HG03066 (cell line): ENCODE data around the gene ZNF267.
"Not testable (repeated sequence)": the region's sequence is repeated elsewhere in the genome, so short reads cannot be mapped to it uniquely, and the experiment has no call there.

Experiments
- ATAC-seq: cut with Tn5 transposase; IDR thresholded peaks from one replicate; pipeline ENCODE4 v1.9.1; 2021; ENCODE audit warnings: low read depth; ENCODE audit not compliant: unreplicated experiment

The ZNF267 gene

DNA sequence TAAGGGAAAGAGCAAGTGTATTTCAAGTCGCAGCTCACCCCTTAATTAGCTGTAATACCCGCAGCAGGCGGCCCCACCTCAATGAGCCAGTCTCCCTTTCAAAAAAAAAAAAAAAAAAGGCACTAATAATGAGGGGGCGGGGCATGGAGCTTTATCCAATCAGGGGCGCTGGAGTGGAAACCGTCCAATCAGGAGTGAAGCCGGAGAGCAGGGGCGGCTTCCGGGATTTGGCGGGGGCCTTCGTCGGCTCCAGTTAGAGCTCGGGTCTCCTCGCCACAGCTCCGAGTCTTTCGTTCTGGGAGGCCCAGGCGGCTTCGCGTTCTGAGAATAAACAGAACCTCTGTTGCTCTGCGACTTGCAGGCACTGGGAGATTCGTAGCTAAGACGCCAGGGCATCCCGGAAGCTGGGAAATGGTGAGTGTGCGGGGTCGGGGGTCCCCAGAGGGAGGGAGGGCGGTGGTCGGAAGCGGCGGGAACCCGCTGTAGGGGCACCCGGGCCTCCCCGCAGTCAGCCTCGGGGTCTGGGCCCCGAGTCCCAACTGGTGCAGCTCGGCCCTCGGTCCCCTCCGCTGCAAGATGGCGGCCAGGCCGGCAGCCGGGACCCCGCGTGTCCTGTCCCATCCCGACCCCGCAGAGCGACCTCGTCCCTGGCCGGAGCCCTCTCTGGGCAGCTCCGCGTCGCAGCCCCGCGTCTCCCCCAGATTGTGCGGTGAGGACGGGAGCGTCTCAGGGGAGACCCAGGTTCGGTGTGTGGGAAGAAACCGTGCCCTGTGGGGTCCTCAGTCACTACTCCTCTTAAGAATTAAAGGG is at the start of gene ZNF267:
ZNF267 (plus strand) TSS at position 252 of the 810 bp plus-strand sequence; CDS start at position 412, 160 bp downstream.
- ATAC-seq = peak; percentile 35

DNA sequence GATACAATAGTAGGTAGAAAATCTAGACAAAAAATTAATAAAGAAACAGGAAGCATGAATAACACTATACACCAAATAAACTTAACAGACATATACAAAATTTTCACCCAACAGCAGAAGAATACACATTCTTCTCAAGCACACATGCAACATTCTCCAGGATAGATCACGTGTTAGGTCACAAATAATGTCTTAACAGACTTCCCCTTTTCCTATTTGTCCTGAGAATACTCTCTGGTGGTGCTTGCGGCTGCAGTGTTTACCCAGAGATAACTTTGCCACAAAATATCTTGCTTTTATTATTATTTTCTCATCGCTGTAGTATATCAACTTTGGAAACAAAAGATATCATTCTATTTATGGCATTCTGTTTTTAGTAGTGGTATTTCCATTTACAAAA is 40.6 kb upstream of the ZNF267 start:
- no peak for ATAC-seq

- ATAC-seq = not testable (repeated sequence)
Measured at GRCh38 chr16:31836396-31836795, 37.2 kb upstream of the ZNF267 start.

DNA sequence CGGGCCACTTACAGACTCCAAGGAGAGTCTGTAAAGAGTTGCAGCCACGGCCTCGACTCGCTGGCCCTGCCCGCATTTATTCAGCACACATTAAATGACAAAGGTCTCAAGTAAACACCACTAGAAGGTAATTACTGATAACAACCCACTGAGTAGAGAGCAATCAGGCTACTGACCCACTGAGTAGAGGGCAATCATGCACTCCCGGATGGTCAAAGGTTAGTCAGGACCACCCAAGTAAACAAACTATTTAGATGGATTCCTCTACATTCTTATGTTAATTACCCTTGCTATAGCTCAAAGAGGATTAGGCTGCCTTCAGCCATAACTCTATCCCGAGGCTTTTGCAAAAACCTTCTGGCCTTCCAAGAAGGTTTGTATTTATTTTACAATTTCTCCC is 30.7 kb upstream of the ZNF267 start:
- no peak for ATAC-seq

DNA sequence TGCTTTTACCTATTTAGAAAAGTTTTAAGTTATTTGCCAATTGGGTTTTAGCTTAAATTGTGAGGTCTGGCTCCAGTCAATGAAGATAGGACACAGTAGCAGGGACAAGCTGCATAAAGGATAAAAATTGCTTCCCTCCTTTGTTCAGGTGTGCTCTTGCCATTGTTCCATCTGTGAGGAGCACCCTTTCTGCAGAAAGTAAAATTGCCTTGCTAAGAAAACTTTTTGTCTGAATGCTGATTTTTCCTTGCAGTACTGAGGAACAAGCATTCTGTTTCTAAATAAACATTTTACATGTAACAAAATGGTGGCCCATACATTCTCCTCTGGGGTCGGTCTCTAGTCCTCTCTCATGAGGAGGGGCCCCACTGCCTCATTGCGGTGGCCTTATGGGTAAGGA is 25.0 kb upstream of the ZNF267 start:
- not testable (repeated sequence) for ATAC-seq

GRCh38 chr16:31853291-31853690 is 20.3 kb upstream of the ZNF267 start:
- no peak for ATAC-seq

GRCh38 chr16:31860508-31860907 is 13.1 kb upstream of the ZNF267 start:
- no peak for ATAC-seq

GRCh38 chr16:31861455-31861854 is 12.2 kb upstream of the ZNF267 start:
- no peak for ATAC-seq

DNA sequence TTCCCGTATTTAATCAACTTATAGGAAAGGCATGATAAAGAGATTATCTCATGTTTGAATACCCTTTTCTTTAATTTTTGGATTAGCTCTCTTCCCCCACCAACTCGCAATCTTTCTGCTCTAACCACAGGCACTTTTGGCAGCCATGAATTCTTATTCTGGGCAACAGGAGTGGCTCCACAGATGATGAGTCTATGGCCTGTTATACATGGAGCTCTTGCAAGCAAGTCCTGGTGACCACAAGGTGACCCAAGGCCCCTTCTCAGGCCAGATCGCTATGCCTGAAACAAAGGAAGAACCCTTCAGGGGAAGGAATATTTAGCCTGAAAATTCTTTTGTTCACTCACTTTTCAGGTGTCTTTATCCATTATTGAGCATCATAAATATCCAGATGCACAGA is 10.8 kb upstream of the ZNF267 start:
- no peak for ATAC-seq

- no peak for ATAC-seq
Measured at GRCh38 chr16:31868164-31868563, 5.4 kb upstream of the ZNF267 start.

- ATAC-seq = peak; percentile 62
Measured at GRCh38 chr16:31868691-31869167, 4.9 kb upstream of the ZNF267 start.

DNA sequence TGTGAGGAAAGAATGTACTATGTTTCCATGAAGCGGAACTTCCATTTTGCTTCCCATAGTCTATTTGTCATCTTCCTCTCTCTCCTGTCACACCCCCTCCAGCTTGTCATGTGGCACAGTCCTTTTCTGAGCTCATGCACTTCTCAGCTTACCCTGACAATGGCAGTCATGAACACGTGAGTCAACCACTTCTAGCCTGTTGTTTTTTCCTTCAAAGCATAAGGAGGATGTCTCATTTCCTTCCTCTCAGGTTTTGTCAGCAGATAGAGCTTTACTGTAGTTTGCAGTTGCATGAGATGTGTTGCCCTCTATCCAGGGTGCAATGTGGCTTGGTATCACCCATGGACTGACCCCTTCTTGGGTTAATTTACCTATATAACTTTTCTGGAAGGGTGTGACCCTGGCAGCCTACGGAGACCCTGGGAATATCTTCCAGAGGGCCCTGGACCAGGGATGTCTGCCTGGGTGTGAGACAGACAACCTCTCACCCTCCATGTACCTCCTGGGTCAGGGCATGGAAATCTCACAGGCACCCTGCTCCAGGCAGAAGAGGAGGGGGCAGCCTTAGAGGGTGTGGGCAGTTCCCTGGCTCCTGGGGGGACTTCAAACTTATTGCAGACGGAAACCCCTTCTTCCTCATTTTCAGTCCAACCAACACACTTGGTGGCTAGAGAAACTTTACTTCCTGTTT is 4.0 kb upstream of the ZNF267 start:
- no peak for ATAC-seq

- ATAC-seq = no peak
Measured at GRCh38 chr16:31870809-31871208, 2.8 kb upstream of the ZNF267 start.

GRCh38 chr16:31871510-31871909 is 2.1 kb upstream of the ZNF267 start:
- ATAC-seq = no peak

GRCh38 chr16:31872201-31872600 is 1.4 kb upstream of the ZNF267 start:
- ATAC-seq = no peak

- peak; percentile 38 for ATAC-seq
Measured at GRCh38 chr16:31874366-31875111, 932 bp downstream of the ZNF267 start.

DNA sequence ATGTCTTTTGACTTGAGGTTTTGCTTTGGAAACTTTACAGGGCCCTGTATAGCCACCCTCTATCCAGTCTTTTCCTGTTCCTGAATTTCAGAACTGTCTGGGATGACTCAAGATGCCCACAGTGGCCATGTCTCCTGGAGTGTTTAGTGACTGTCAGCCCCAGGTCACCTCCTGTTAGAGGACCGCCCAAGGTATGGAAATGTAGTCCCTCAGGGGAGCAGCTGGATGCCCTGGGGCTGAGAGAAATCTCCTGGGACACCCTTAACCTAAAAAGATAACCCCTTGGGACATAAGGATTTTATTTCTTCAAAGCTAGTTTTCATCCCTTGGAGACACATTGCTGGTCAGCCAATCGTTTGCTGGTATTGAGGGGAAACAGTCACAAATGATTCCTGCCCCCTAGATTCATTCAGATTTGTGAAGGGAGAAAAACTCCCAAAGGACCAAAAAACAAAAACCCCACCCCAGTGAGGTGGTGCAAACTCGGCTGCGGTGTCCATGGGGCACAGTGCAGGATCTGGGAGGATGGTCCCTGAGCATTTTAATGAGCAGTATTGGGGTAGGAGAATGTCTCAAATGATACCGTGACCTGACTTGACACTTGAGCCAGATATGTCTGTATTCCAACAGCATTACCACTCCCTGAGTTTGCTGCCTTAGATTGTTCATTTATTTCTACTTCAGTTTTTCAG is 1.7 kb downstream of the ZNF267 start:
- no peak for ATAC-seq

DNA sequence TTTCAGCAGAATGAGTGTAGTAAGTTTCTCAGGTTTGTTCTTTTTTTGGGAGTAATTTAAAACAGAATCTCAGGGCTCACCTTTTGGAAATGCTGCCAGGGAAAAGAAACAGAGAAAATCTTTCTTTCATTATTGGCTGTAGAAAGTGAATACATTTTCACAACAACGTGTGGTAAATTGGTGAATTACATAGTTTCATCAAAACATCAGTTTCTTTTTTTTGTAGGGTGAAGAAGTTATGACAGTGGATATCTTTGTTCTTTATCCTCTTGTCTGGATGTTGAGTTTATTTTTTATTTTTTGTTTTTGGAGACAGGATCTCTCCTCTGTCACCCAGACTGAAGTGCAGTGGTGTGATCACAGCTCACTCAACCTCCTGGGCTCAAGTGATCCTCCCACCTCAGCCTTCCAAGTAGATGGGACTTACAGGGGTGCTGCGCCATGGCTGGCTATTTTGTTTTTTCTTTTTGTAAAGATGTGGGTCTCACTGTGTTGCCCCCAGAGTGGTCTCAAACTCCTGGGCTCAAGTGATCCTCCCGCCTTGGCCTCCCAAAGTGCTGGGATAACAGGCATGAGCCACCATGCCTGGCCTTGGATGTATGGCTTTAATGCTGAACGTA is 2.4 kb downstream of the ZNF267 start:
- ATAC-seq = no peak

DNA sequence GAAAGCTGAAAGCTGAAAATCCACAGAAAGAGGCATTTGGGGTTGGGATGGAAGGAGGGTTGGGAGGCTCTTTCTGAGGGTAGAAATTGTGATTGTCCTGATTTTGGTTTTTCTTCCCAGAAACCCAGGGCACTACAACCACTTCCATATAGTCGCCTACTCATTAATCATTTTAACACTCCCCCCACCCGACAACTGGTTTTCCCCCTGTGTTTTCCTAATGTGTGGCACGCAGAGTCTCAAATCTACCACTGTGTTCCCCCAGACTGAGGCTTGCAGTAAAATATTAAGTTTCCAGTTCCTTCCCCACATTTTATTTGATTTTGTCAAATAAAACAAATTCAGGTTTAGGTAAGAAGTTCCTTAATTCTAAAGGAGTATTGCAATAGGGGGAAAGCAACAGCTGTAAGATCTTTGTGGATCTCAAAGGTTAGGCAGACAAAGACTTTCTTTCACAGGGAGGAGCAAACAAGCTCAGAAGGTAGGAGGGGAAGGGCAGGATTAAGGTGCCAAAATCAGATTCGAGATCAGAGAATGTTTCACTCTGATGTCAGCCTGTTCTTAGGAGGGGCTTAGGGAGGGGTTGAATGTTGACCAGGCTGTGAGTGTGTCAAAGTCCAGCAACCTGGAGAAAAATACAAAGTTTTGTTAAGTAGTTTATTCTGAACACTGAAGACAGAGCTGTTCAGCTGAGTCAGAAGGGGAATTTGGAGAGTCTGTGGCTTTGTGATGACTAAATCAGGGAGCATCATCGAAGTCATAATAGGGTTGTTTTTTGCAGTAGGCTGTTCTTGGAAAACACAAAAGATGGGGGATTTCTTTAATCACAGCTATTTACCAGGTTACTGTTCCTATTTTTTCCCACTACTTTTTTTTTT is 3.6 kb downstream of the ZNF267 start:
- peak; percentile 47 for ATAC-seq
